ENCODE data around the gene ARMC9. TPM values are rescaled to one million over a fixed set of nuclear protein-coding genes. Genes with fewer than 3 reads are reported as not detected.

The ARMC9 gene
- total RNA-seq, 2 donors from 2014 or later = 41.7 to 51.5 TPM

GRCh38 chr2:231409776-231410175, 211.3 kb downstream of the ARMC9 start:
- TF ChIP-seq CTCF (conservative IDR thresholded peaks at IDR 0.05) = no peak
- H3K9ac ChIP-seq (ENCODE audit: extremely low read depth, low read length, poor library complexity, severe bottlenecking) = no peak overlapping the region

GRCh38 chr2:231410293-231411004, 212.0 kb downstream of the ARMC9 start:
- Histone ChIP-seq H3K27me3 (ENCODE audit: control insufficient read depth, insufficient read depth, low read length, poor library complexity, severe bottlenecking) (no peaks in the 10 kb centered on the region), H3K9ac (ENCODE audit: extremely low read depth, low read length, poor library complexity, severe bottlenecking) (no peak overlapping the region), H3K36me3 (ENCODE audit: control insufficient read depth, insufficient read depth, low read length) (no peaks in the 10 kb centered on the region), H3K4me1 (ENCODE audit: control insufficient read depth, insufficient read depth, low read length) (no peaks in the 10 kb centered on the region), H3K4me3 (ENCODE audit: low read length) (peak overlapping the region; percentile 35), H3K27ac (ENCODE audit: low read depth, low read length) (peak overlapping the region; percentile 49), H3K9me3 (ENCODE audit: control insufficient read depth, low read length) (peaks cover 13% of the 10 kb centered on the region)
- TF ChIP-seq CTCF (conservative IDR thresholded peaks at IDR 0.05) = peak; percentile 82
- H3K27ac Mint-ChIP-seq = peak overlapping the region; percentile 95
- H3K4me3 Mint-ChIP-seq = no peak overlapping the region
- DNase-seq = peak; percentile 91
- peaks cover 5% of the 10 kb centered on the region for H3K36me3 Mint-ChIP-seq (ENCODE audit: low read depth)
- peaks cover 23% of the 10 kb centered on the region for H3K4me1 Mint-ChIP-seq
- H3K9me3 Mint-ChIP-seq = peaks cover 23% of the 10 kb centered on the region
- no peaks in the 10 kb centered on the region for H3K27me3 Mint-ChIP-seq (ENCODE audit: insufficient read depth)
- WGBS, 2 experiments (ENCODE audit: insufficient coverage in 1 of 2, insufficient read length in 1 of 2) = 61 to 68% methylated on average over 5 to 6 of the region's 6 CpGs

More at GRCh38 chr2:231409776-231410175, 211.3 kb downstream of the ARMC9 start:
- no peaks in the 10 kb centered on the region for H3K36me3 ChIP-seq (ENCODE audit: control insufficient read depth, insufficient read depth, low read length)
- no peak for DNase-seq
- no peaks in the 10 kb centered on the region for H3K4me1 ChIP-seq (ENCODE audit: control insufficient read depth, insufficient read depth, low read length)
- peak overlapping the region; percentile 35 for H3K4me3 ChIP-seq (ENCODE audit: low read length)
- Mint-ChIP-seq H3K4me1 (peaks cover 30% of the 10 kb centered on the region), H3K9me3 (peaks cover 23% of the 10 kb centered on the region), H3K27ac (no peak overlapping the region), H3K36me3 (ENCODE audit: low read depth) (peaks cover 5% of the 10 kb centered on the region), H3K27me3 (ENCODE audit: insufficient read depth) (no peaks in the 10 kb centered on the region), H3K4me3 (no peak overlapping the region)
- 96 to 100% methylated on average over 4 to 5 of the region's 5 CpGs for WGBS, 2 experiments (ENCODE audit: insufficient coverage in 1 of 2, insufficient read length in 1 of 2)
- H3K27me3 ChIP-seq (ENCODE audit: control insufficient read depth, insufficient read depth, low read length, poor library complexity, severe bottlenecking) = no peaks in the 10 kb centered on the region
- H3K9me3 ChIP-seq (ENCODE audit: control insufficient read depth, low read length) = peaks cover 13% of the 10 kb centered on the region
- H3K27ac ChIP-seq (ENCODE audit: low read depth, low read length) = no peak overlapping the region

GRCh38 chr2:231411237-231411636, 212.8 kb downstream of the ARMC9 start:
- peaks cover 5% of the 10 kb centered on the region for H3K36me3 Mint-ChIP-seq (ENCODE audit: low read depth)
- no peaks in the 10 kb centered on the region for H3K27me3 Mint-ChIP-seq (ENCODE audit: insufficient read depth)
- 20% methylated on average over 3 of the region's 3 CpGs; no CpG with 5 or more reads in 1 of the 2 experiments for WGBS, 2 experiments (ENCODE audit: insufficient coverage in 1 of 2, insufficient read length in 1 of 2)
- Histone ChIP-seq H3K27me3 (ENCODE audit: control insufficient read depth, insufficient read depth, low read length, poor library complexity, severe bottlenecking) (no peaks in the 10 kb centered on the region), H3K4me1 (ENCODE audit: control insufficient read depth, insufficient read depth, low read length) (no peaks in the 10 kb centered on the region), H3K9ac (ENCODE audit: extremely low read depth, low read length, poor library complexity, severe bottlenecking) (peak overlapping the region; percentile 93), H3K4me3 (ENCODE audit: low read length) (peak overlapping the region; percentile 75), H3K9me3 (ENCODE audit: control insufficient read depth, low read length) (peaks cover 13% of the 10 kb centered on the region), H3K27ac (ENCODE audit: low read depth, low read length) (no peak overlapping the region), H3K36me3 (ENCODE audit: control insufficient read depth, insufficient read depth, low read length) (no peaks in the 10 kb centered on the region)
- H3K9me3 Mint-ChIP-seq = peaks cover 23% of the 10 kb centered on the region
- H3K4me1 Mint-ChIP-seq = peaks cover 19% of the 10 kb centered on the region
- peak overlapping the region; percentile 58 for H3K4me3 Mint-ChIP-seq
- DNase-seq = peak; percentile 75
- no peak for TF ChIP-seq CTCF (conservative IDR thresholded peaks at IDR 0.05)
- peak overlapping the region; percentile 95 for H3K27ac Mint-ChIP-seq
